Subcutaneous adipose tissue (tissue), 4 donors: Measurements from ENCODE around the gene CCDC142. TPM values are rescaled to one million over a fixed set of nuclear protein-coding genes. Genes with fewer than 3 reads are reported as not detected.

Experiments
- CTCF ChIP-seq: fragments of 450-650 bp; IDR thresholded peaks from one replicate; pipeline ENCODE4 v1.5.1; 2016; ENCODE audit warnings: low read depth, mild to moderate bottlenecking, control low read depth, antibody characterized with exemption, moderate library complexity
- total RNA-seq, 4 donors: library from RNA; depleted of rRNA; stranded (reverse); fragments of >200 nt; gene quantifications; one replicate each; pipeline ENCODE4 v1.1.0, GENCODE V29; 2016

The CCDC142 gene
- total RNA-seq, 4 donors from 2014 or later: 10.4 to 30.0 (median 16.8) TPM

DNA sequence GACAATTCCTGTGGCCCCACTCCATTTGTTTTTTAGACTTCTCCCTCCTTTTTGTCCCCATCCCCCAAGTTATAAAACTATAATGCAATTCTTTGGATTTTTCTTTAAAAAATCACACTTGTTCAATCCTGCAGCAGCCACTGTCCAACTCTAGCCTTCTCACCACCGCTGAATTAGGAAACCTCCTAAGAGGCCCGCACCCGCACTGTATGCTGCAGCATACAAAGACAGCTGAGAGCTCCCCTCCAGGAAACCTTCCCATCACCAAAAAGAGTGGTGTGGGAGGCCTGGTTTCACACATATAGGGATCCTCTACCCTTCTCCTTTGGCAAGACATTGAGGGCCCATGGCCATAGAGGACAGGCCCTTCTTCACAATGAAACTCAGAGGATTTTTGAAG lies 21.8 kb upstream of the CCDC142 start:
- no peak for TF ChIP-seq CTCF

GRCh38 chr2:74503506-74504475 lies 21.0 kb upstream of the CCDC142 start:
- no peak for TF ChIP-seq CTCF

DNA sequence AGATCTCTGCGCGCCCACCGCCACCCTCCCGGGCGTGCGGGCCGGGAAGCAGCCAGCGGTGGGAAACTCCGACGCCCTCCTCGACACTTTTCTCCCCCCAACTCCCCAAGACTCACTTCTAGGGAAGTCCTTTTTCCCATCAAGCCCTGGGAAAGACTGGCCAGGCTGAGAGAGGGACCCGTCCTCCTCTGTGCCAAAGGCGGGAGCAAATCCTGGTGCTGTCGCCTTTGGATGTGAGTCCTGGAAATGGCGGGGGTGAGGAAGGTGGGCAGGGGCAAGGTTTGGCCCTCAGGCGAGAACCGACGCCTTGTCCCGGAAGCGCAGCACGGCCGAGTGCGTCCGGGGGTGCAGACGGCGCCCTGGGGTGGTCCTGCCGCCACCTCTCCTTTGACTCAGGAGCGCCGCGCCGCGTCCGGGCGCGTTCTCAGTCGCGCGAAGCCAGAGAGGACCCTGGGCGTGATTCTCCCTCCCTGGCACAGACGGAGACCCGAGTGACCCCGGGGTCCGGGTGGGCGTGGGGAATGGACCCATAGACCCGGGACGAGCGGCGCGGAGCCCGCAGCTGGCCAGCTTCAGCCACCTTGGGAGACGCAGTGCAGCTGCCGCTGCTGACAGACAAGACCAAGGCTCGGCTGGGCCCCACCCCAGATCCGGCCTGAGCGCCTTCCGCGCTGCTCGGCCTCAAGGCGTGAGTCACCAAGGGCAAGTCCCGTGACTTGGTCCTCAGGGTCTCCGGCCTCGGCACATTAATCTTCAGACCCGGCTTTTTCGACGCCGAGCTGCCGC lies 20.1 kb upstream of the CCDC142 start:
- no peak for TF ChIP-seq CTCF

DNA sequence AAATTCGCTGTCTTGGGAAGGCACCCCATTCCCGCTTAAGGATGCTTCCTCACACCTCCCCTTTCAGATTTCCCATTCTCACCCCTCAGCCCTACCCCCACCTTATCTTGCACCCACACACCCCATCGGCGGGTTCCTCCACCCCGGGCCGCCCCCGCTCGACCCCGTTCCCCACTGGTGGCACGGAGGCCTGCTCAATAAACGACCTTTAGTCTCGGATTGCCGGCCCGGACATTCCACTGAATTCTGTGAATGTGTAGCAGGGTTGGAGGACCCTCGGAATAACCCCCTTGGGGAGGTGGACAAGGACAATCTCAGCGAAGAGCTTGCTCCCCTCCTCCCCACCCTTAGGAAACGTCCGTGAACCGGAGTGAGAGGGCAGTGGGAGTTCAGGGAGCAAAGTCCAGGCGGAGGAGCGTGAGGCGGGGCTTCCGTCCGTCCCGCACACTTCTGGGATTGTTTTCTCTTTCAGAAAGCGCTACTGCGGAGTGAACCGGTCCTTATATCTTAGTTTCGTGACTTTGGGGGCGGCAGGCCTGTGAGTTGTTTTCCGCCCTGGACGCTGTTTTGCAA lies 19.4 kb upstream of the CCDC142 start:
- no peak for TF ChIP-seq CTCF

- TF ChIP-seq CTCF: no peak
These were observed 18.7 kb upstream of the CCDC142 start for GRCh38 chr2:74501335-74502071.

- TF ChIP-seq CTCF: no peak
These were observed 17.8 kb upstream of the CCDC142 start for GRCh38 chr2:74500578-74500946.
